Astrocyte (in vitro differentiated cells and primary cell): ENCODE results near the gene CALCR.

ENCODE experiments used
- EZH2 ChIP-seq: IDR thresholded peaks from 2 replicates; pipeline ENCODE4 v1.6.1; 2012; ENCODE audit warnings: mild to moderate bottlenecking, low read length, inconsistent platforms; ENCODE audit not compliant: insufficient read depth
- TF ChIP-seq, protein P1 (sequence below): IDR thresholded peaks from 2 replicates; pipeline ENCODE4 v1.5.1; 2011; ENCODE audit warnings: low read depth, mild to moderate bottlenecking, inconsistent platforms, low read length, moderate library complexity; ENCODE audit not compliant: insufficient read depth

- TF ChIP-seq EZH2 = no peak
- TF ChIP-seq, protein P1, sequence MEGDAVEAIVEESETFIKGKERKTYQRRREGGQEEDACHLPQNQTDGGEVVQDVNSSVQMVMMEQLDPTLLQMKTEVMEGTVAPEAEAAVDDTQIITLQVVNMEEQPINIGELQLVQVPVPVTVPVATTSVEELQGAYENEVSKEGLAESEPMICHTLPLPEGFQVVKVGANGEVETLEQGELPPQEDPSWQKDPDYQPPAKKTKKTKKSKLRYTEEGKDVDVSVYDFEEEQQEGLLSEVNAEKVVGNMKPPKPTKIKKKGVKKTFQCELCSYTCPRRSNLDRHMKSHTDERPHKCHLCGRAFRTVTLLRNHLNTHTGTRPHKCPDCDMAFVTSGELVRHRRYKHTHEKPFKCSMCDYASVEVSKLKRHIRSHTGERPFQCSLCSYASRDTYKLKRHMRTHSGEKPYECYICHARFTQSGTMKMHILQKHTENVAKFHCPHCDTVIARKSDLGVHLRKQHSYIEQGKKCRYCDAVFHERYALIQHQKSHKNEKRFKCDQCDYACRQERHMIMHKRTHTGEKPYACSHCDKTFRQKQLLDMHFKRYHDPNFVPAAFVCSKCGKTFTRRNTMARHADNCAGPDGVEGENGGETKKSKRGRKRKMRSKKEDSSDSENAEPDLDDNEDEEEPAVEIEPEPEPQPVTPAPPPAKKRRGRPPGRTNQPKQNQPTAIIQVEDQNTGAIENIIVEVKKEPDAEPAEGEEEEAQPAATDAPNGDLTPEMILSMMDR = no peak
These were observed 143.5 kb downstream of the CALCR start for GRCh38 chr7:93430917-93431588.
